ENCODE measurements around the gene LSP1.
"Not testable (repeated sequence)": the region's sequence is repeated elsewhere in the genome, so short reads cannot be mapped to it uniquely, and the experiment has no call there.

The LSP1 gene

DNA sequence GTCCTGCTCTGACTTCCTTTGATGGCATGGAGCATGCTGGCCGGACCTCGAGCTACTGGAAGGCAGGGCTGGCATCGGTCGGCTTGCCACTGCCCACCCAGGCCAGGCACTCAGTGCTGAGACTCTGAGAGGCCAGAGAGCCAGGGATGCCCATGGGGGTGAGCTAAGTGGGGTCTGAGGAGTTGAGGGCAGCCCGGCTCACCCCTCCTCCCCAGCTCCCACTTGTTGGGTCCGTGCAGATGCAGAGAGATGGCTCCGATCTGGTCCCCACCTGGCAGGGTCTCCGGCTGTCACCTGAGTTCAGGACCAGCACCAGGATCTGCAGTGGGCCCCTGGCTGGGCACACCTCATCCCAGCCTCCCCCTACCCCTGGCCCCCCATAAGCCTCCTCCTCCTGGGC, 13.3 kb downstream of the LSP1 start:
- DNase-seq: no peak

DNA sequence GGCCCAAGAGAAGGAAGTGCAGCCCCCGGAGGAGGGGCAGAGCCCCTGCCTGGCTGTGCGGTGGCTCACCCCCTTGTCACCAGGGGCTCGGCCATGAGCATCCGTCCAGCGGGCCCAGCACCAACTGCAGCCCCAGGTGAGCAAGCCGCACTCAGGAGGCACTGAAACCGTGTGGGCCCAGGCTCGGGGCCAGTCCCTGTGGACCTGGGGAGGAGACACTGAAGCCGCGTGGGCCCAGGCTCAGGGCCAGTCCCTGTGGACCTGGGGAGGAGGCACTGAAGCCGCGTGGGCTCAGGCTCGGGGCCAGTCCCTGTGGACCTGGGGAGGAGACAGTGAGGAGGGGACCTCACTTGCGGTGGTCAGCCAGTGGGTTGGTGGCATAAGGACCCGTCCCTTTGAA, 13.9 kb downstream of the LSP1 start:
- DNase-seq: no peak

DNA sequence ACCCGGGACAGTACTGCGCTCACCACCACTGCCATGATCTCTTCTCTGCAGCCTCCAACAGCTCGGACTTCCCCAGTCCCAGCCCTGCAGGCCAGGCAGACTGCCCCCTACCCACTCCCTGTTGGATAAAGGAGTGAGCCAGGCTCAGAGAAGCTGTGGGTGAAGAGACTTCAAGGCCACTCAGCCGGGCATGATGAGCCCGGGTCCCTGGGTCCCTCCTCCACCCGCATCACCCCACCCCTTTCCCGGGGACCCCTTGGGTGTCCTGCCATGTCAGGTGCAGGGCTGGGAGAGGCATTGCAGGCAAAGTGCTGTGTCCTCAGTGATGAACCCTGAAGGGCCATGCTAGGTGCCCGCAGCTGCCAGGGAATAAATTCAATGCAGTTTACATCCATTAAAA, 14.5 kb downstream of the LSP1 start:
- no peak for DNase-seq

DNA sequence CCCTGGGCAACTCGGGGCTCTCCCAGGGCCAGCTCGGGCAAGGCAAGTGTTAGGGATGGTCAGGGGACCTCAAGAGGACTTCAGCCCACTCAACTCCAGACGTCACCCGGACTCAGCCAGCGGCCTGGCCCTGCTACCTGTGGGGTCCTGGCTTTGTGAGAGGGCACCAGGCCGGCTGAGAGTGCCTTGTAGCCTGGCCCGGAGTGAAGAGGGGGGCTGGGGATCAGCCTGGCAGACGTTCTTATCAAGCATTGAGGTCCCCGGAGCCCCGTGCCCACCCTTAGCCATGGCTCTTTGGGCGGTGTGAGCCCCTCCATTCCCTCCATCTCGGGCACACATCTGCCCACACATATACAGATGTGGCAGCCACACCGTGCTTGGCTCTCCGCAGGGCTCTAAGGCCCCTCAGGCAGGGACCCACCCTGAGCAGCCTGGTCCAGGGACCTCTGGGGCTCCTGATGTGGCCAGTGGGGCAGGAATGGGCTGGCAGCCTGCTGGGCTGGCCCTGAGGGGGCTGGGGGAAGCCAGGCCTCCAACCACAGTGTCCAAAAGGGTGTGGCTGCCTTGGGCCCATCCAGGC, 15.3 kb downstream of the LSP1 start:
- DNase-seq: no peak

DNA sequence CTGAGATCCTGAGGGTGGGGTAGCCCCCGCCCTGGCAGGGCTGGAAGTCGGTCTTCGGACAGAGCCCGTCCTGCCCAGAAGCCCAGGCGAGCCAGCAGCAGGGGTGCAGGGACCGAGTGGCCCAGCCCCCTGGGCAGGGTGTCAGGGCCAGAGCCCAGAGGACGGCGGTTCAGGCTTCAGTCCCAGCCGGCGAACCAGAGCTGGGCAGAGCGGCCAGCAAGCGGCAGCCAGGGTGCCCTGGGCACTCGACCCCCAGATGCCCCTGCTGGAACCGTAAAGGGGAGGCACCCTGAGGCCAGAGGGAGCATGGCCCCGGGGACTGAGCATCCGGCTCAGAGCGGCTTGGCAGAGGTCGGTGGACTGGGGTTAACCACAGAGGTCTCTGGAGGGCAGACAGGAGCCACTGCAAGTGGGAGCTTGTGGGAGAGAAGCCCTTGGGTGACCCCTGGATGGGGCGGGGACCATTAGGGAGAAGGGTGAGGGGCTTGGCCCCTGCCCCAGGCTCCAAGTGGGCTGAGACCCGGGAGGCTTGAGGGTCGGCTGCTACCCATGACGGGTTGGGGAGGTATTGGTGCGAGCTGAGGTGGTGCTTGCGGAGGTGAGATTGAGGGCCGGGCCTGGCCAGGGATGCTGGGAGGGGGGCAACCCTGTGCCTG, 15.9 kb downstream of the LSP1 start:
- DNase-seq: no peak

DNA sequence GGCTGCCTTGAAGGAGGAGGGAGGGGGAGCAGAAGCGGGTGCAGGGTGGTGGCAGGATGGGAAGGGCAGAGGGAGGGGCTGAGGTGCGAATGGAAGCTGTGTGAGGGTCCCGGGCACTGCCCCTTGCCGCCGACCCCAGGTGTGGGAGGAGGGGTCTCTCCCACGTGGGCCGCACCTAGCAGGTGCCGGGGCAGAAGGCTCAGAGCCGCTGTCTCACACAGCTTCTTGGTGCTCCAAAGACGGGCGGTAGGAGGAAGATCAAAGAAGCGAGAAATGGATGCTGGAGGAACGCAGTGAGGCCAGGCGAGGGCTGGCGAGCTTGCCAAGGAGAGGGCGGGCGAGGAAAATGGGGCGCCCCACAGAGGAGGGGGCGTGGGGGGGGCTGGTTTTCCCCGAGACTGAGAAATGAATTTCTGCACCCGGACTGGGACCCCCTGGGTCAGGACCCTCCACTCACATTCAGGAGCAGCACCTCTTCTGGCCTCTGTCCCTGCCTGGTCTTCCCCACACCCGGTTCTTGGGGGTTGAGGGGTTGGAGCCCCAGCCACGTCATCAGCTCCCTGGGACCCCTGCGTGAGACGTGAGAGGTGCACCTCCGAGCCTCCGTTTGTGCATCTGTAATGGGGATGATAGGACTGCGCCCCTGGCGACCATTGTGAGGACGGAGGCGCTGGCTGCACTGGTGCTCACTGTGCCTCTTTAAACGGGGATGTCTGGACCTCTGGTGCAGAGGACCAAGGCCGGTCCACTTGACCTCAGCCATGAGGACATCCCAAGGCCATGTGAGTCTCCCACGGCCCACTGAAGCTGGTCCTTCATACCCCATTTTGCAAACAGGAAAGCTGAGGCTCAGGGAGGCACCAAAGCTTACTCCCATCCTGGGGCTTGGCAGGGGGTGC, 16.8 kb downstream of the LSP1 start:
- no peak for DNase-seq

DNA sequence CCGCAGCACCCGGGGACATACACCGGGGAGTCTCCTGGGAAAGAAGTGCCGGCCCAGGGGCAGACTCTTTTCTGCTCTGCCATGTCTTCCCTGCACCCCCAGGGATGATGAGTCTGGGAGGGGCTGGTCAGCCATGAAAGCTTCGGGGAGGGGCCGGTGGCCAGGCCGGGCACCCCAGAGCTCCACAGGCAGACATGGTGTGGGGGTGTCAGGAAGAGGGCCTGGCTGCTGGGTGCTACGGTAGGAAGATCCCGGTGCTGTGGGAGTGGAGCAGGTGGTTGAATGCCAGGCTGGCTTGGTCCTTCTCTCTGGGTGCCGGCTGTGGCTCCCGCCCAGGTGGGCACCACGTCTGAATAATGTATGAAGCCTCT, 17.4 kb downstream of the LSP1 start:
- no peak for DNase-seq

DNA sequence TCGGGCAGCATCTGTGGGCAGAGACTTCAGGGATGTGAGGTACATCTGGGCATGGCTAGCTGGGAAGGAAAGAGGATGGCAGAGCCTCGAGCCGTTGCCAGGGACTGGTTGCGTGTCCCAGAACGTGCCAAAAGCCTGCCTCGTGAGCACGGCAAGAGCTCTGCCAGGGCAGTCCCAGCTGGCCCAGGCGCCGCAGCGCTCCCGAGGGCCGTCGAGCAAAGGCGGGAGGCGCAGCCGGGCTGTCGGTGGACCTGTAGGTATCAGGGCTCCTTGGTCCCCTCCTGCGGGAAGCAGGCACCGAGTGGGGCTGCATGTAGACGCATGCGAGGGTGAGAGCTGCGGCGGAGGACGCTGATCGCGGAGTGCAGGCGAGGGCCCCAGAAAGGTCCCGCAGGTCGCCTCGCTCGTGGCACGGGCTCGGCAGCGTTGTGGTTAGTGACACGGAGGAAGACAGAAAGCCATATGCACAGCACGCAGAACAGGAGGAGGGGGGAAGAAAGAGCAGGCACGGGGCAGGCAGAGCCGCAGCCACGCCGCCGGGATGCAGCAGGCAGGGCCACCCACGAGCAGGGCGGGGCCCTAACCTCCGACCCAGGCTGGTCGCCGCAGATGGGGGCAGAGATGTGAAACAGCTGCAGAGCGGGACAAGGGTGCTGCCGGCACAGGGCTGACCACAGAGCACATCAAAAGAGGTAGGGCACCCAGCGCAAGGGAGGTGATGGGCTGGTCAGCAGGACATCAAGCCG, 18.0 kb downstream of the LSP1 start:
- DNase-seq: no peak

DNA sequence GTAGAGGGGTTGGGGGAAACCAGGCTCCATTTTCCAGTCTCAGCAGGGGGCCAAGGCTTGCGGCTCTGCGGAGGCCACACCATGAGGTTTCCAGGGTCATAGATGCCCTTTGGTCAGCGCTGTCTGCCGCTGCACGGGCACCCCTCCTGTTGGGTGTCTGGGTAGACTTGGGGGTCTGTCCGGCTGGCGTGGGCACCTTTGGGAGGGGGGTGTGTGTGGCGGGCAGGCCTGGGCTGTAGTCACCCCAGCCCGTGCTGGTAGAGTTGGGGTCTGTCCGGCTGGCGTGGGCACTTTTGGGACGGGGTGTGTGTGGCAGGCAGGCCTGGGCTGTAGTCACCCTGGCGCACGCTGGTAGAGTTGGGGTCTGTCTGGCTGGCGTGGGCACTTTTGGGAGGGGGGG, 18.6 kb downstream of the LSP1 start:
- DNase-seq: no peak

DNA sequence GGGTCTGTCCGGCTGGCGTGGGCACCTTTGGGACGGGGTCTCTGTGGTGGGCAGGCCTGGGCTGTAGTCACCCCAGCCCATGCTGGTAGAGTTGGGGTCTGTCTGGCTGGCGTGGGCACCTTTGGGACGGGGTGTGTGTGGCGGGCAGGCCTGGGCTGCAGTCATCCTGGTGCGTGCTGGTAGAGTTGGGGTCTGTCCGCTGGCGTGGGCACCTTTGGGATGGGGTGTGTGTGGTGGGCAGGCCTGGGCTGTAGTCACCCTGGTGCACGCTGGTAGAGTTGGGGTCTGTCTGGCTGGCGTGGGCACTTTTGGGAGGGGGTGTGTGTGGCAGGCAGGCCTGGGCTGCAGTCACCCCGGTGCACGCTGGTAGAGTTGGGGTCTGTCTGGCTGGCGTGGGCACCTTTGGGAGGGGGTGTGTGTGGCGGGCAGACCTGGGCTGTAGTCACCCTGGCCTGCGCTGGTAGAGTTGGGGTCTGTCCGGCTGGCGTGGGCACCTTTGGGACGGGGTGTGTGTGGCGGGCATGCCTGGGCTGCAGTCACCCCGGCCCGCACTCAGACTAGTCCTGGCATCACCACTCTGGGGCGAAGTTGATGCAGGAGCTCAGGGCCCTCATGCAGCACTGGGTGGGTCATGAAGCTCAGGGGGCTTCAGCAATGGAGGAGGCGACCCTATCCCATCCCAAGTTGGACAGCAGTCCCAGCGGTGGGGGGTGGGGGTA, 19.5 kb downstream of the LSP1 start:
- no peak for DNase-seq

DNA sequence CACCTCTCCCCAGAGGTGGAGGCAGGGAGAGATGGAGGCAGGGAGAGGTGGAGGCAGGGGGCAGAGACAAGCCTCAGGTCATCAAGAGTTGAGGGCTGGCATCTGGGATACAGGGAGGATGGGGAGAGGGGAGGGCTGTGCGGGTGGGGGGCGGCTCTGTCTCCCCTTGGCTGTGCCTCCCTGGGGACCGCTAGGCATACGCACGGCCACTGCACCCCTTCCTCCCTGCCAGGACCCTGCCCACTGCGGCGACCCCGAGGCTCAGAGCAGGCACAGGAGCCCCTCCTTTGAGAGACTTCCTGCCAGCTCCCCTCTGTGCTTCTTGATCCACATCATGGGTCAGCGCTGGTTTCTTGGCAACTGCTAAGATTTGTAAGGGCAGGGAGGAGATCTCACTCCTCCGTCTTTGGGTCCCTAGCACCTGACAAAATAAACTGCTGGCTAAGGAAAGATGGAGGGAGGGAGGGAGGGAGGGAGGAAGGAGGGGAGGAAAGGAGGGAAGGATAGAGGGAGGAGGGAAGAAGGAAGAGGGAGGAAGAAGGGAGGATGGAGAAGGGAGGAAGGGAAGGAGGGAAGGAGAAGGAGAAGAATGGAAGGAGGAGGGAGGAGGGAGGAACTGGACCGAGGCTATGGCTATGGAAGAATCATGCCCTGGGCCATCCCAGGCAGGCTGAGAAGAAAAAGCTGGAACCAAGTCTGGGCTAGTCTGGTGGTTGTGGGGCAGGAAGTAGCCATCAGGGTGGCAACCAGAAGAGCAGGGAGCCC, 20.3 kb downstream of the LSP1 start:
- DNase-seq: no peak

DNA sequence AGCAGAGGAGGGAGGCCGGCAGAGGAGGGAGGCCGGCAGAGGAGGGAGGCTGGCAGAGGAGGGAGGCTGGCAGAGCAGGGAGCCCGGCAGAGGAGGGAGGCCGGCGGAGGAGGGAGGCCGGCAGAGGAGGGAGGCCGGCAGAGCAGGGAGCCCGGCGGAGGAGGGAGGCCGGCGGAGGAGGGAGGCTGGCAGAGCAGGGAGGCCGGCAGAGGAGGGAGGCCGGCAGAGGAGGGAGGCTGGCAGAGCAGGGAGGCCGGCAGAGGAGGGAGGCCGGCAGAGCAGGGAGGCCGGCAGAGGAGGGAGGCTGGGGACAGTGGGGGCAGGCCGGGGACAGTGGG, 20.9 kb downstream of the LSP1 start:
- not testable (repeated sequence) for DNase-seq

DNA sequence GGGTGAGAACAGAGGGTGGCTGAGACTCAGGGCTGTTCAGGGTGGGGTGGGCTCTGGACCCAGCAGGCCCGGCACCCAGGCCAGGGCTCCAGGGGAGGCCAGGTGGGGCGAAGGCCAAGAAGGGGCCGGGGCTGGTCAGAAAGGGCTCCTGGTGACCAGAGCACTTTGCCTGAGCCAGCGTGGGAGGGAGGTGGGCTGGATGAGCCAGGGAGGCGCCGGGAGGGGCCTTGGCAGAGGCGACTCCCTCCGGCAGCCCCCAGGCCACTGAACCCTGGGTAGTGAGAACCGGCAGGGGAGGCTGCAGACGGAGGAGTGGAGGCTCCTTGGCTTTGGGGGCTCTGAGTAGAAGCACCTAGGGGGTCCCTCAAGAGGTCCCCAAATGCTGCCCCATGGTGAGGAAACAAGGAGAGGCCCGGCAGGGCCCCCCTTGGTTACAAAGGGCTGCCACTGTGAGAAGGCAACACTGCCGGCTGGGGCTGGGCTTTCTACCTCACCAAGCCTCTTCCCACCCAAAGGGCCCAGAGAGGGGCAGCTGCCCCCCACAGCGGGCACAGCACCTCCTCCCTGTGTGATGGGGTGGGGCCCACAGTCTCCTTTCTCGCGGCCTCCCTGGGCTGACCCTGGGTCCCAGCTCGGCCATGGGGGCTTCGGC, 21.7 kb downstream of the LSP1 start:
- not testable (repeated sequence) for DNase-seq

DNA sequence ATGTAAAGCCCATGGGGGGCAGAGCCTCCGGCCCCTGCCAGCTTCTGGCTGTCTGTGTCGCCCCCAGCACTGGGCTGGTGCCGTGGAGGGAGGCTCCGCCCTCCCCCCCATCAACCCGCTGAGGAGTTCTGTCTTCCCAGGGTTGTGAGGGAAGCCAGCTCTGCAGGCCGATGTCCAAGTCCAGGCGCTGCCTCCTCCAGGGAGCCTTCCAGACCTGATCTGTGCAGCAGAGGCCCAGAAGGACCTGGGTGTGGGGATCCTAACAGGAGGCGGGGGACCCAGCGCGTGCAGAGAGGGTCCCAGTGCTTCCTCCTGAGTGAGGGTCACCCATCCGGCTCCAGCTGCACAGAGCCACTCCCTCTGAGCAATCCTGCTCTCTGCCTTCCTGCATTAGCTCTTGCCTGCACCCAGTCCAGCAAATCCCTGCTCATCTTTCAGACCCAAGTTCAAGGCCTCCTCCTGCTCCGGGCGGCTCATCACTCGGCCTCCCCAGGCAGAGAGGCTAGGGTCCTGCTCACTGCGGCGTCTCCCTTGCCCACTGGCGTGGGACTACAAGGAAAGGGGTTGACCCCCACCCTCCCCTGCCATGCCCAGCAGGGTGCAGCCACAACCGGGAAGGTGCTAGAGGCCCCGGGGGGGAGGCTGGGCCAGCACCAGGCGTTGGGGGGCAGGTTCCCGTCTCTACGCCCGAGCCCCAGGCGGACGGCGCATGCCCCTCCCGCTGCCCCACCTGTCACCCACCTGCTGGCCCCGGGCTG, 22.4 kb downstream of the LSP1 start:
- no peak for DNase-seq

DNA sequence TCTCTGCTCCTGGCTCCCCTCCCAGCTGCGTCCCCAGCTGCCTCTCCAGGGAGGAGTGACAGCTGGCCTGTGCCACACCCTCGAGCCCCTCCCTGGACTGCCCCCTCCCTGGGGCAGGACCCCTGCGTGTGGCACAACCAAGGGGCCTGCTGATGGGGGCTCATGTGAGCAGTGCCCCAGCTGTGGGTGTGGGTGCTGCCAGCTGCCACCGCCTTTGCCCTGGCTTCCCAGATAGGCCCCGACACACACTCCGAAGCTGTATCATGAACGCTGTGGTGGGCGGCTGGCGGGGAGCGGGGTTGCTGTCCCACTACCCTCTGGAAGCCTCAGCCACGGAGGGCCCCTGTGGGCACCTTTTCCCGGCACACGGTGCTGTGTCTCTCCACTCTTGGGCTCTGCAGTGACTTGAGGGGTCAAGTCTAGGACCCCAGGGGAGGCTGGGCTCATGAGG, 23.0 kb downstream of the LSP1 start:
- not testable (repeated sequence) for DNase-seq

DNA sequence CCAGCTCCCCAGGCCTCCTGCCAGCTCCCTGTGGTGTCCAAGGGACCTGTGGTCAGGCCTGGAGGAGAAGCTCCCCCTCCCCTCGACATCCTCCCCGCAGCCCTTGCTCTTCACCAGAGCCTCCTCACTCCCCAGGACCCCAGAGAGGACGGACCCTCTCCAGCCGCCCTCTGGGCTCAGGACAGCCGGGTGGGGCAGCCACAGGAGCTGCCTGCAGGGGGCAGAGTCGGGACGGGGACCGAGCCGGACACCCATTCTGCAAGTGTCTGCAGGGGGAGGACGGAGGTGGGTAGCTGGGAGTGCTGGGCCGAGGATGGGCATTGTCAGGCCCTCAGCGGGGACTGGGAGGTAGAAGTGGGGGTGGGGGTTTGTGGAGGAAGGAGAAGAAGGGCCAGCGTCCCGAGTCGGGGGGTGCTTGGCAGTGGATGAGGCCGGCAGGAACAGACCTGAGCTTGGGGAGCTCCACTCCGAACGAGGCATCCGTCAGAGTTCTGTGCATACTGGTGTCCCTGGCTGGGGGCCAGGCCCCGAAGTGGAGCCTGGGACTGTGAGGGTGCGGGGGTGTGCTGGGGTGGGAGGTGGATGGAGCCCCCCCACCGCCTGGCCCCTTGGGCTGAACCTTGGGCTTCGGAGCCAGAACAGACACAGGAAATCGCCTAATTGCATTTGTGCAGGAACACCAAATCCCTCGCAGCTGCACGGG, 23.6 kb downstream of the LSP1 start:
- DNase-seq: peak in 1 of 2 donors; percentile 66

DNA sequence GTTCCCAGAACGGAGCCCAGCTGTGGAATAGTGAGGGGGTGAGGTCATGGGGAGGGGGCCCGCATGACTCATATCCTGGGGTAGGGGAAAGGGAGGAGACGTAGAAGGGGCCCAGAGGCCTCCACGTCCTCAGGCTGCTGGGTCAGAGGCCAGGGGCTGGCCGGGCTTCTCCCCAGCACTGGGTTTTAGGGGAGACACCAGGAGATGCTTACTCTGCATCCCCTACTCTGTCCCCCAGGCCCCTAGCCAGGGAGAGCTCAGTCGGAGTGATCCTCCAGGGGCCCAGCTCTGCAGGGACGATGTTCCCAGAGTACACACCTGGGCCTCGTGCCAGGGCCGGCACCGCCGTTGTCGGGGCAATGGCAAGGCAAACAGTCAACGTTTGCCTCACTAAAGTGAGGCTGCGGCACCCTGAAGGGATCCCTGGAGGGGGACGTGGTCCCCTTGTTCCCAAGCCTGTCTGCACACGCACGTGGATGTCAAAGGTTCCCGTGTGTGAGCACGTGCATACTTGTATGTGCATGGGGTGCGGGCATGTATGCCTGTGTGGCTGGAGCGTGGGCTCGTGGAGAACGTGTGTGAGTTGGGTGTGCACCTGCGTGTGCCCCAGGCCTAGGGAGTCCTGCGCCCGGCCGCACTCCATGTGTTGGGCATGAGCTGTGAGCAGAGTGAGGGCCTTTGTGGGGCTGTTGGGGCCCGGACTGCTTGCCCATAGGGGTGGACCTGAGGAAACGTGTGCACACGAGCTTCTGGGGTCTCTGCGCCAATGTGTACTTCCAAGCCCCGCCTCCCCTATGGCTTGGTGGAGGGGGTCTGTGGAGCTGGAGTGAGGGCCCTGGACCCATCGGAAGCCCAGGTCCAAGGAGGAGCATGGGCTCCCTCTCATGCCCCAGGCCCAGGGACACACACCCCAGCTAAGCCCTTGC, 24.6 kb downstream of the LSP1 start:
- DNase-seq: no peak

DNA sequence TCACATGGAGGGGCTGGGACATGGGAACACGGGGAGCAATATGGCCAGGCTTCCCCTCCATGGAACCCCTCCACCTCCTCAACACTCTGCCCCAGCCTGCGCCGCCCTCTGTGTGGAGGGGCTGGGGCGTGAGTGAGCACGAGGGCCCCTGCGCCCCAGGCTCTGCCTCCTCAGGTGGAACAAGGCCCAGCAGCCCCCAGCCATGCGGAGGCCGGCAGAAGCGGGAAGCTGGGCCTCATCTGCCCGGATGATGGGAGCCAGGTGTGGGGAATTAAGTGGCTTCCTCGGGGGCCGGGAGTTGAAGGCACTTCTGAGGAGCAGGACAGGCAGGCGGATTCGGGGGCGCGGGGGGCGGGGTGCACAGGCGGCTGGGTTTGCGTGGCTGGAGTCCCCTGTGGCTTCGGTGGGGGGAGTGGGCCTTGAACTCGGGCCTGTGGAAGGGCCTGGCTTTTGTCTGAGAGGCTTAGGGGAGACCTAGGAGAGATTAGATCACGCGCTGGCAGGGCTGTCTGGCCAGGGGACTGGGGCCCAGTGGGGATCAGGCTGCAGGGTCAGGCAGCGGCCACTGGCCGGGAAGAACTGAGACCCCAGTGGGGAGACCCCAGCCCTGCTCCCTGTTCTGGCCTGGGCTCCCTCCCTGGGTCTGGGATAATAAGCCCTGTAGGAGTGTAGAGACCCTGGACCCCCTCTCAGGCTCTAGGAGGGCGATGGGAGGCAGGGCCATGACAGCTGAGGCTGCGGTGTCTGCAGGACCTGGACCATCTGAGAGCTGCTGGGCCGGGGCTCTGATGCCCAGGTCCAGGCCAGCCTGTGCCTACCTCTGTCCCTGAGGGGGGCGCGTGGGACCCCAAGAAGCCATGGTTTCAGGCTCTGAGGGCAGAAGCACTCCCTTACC, 25.5 kb downstream of the LSP1 start:
- DNase-seq: no peak
